Measurements from ENCODE around the gene G6PC1.
"Not testable (repeated sequence)": the region's sequence is repeated elsewhere in the genome, so short reads cannot be mapped to it uniquely, and the experiment has no call there.

Gene G6PC1

GRCh38 chr17:42913522-42913921 is 12.9 kb downstream of the G6PC1 start:
- Histone ChIP-seq H3K79me2 (ENCODE audit: low read length) (no peaks in the 10 kb centered on the region), H3K27me3 (ENCODE audit: low read depth, low read length) (peaks cover 22% of the 10 kb centered on the region), H3K4me2 (ENCODE audit: low read length) (no peak overlapping the region), H2AFZ (ENCODE audit: low read depth, low read length) (no peak overlapping the region), H3K27ac (ENCODE audit: low read length) (no peak overlapping the region), H4K20me1 (ENCODE audit: insufficient read depth, low read length) (no peaks in the 10 kb centered on the region), H3K4me3 (ENCODE audit: low read length) (no peak overlapping the region), H3K36me3 (replicated peaks; ENCODE audit: low read depth, low read length) (no peaks in the 10 kb centered on the region), H3K9me3 (ENCODE audit: insufficient read depth, low read length) (no peaks in the 10 kb centered on the region), H3K4me1 (ENCODE audit: low read length) (no peaks in the 10 kb centered on the region), H3K9ac (ENCODE audit: low read length) (no peak overlapping the region)
- TF ChIP-seq, protein P1, sequence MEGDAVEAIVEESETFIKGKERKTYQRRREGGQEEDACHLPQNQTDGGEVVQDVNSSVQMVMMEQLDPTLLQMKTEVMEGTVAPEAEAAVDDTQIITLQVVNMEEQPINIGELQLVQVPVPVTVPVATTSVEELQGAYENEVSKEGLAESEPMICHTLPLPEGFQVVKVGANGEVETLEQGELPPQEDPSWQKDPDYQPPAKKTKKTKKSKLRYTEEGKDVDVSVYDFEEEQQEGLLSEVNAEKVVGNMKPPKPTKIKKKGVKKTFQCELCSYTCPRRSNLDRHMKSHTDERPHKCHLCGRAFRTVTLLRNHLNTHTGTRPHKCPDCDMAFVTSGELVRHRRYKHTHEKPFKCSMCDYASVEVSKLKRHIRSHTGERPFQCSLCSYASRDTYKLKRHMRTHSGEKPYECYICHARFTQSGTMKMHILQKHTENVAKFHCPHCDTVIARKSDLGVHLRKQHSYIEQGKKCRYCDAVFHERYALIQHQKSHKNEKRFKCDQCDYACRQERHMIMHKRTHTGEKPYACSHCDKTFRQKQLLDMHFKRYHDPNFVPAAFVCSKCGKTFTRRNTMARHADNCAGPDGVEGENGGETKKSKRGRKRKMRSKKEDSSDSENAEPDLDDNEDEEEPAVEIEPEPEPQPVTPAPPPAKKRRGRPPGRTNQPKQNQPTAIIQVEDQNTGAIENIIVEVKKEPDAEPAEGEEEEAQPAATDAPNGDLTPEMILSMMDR (IDR thresholded peaks at IDR 0.05; ENCODE audit: low read depth, low read length): no peak
- TF ChIP-seq EZH2phosphoT487 (IDR thresholded peaks at IDR 0.05; ENCODE audit: low read depth): no peak

DNA sequence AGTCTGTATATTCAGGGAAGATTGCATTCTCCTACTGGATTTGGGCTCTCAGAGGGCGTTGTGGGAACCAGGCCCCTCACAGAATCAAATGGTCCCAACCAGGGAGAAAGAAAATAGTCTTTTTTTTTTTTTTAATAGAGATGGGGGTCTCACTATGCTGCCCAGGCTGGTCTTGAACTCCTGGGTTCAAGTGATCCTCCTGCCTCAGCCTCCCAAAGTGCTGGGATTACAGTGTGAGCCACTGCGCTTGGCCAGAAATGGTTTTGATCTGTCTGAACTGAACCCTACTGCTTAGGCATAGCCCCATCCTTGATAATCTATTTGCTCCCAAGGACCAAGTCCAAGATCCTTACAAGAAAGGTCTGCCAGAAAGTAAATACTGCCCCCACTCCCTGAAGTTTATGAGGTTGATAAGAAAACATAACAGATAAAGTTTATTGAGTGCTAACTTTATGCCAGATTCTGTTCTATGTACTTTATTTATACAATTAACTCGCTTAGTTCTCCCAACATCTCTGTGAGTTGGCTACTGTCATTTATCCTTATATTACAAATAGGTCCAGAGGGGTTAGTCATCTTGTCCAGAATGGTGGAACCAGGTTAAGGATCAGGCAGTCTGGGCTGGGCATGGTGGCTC is 13.5 kb downstream of the G6PC1 start:
- no peaks in the 10 kb centered on the region for H3K9me3 ChIP-seq (ENCODE audit: insufficient read depth, low read length)
- no peak overlapping the region for H2AFZ ChIP-seq (ENCODE audit: low read depth, low read length)
- H3K4me1 ChIP-seq (ENCODE audit: low read length): no peaks in the 10 kb centered on the region
- peaks cover 19% of the 10 kb centered on the region for H3K27me3 ChIP-seq (ENCODE audit: low read depth, low read length)
- H4K20me1 ChIP-seq (ENCODE audit: insufficient read depth, low read length): no peaks in the 10 kb centered on the region
- no peak overlapping the region for H3K27ac ChIP-seq (ENCODE audit: low read length)
- H3K4me3 ChIP-seq (ENCODE audit: low read length): no peak overlapping the region
- TF ChIP-seq, protein P1 (IDR thresholded peaks at IDR 0.05; ENCODE audit: low read depth, low read length): no peak
- TF ChIP-seq EZH2phosphoT487 (IDR thresholded peaks at IDR 0.05; ENCODE audit: low read depth): no peak
- no peak overlapping the region for H3K9ac ChIP-seq (ENCODE audit: low read length)
- no peaks in the 10 kb centered on the region for H3K36me3 ChIP-seq (replicated peaks; ENCODE audit: low read depth, low read length)
- no peak overlapping the region for H3K4me2 ChIP-seq (ENCODE audit: low read length)
- no peaks in the 10 kb centered on the region for H3K79me2 ChIP-seq (ENCODE audit: low read length)

DNA sequence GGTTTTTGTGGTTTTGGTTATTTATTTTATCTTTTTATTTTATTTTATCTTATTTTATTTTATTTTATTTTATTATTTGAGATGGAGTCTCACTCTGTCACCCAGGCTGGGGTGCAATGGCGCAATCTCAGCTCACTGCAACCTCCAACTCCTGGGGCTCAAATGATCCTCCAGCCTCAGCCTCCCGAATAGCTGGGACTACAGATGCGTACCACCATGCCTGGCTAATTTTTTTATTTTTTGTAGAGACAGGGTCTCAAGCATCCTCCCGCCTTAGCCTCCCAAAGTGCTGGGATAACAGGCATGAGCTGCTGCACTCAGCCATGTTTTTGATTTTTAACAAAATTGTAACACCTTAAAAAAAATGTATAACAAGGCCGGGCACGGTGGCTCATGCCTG is 14.7 kb downstream of the G6PC1 start:
- not testable (repeated sequence) for H2AFZ ChIP-seq (ENCODE audit: low read depth, low read length); H3K4me2 ChIP-seq (ENCODE audit: low read length); H3K4me1 ChIP-seq (ENCODE audit: low read length); H3K9ac ChIP-seq (ENCODE audit: low read length); H3K36me3 ChIP-seq (replicated peaks; ENCODE audit: low read depth, low read length); H4K20me1 ChIP-seq (ENCODE audit: insufficient read depth, low read length); H3K4me3 ChIP-seq (ENCODE audit: low read length); H3K27ac ChIP-seq (ENCODE audit: low read length); H3K9me3 ChIP-seq (ENCODE audit: insufficient read depth, low read length); H3K79me2 ChIP-seq (ENCODE audit: low read length)
- H3K27me3 ChIP-seq (ENCODE audit: low read depth, low read length): peaks cover 12% of the 10 kb centered on the region

DNA sequence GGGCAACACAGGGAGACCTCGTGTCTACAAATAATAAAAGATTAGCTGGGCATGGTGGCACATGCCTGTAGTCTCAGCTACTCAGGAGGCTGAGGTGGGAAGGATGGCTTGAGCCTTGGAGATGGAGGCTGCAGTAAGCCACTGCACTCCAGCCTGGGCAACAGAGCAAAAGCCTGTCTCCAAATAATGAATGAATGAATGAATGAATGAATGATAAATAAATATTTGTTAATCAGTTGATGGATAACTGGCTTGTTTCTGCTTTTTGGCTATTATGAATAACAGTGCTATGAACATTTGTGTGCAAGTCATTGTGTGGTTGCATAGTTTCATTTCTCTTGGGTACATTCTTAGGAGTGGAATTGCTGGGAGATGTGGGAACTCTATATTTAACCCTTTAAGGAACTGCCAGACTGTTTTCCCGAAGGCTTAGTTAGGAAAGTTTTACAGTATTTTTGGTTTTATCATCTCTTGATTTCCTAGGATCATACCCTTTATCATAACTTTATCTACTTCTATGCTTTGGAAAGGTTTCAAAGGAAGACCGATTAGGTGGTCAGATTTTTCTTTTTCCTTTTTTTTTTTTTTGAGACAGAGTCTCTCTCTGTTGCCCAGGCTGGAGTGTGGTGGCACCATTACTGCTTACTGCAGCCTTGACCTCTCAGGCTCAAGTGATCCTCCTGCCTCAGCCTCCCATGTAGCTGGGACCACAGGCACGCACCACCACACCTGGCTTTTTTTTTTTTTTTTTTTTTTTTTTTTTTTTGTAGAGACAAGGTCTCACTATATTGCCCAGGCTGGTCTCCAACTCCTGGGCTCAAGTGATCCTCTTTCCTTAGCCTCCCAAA is 16.0 kb downstream of the G6PC1 start:
- H3K9ac ChIP-seq (ENCODE audit: low read length); H4K20me1 ChIP-seq (ENCODE audit: insufficient read depth, low read length); H3K4me1 ChIP-seq (ENCODE audit: low read length); H3K4me2 ChIP-seq (ENCODE audit: low read length); H2AFZ ChIP-seq (ENCODE audit: low read depth, low read length); H3K9me3 ChIP-seq (ENCODE audit: insufficient read depth, low read length); H3K27me3 ChIP-seq (ENCODE audit: low read depth, low read length); H3K4me3 ChIP-seq (ENCODE audit: low read length); H3K79me2 ChIP-seq (ENCODE audit: low read length); H3K27ac ChIP-seq (ENCODE audit: low read length); H3K36me3 ChIP-seq (replicated peaks; ENCODE audit: low read depth, low read length): not testable (repeated sequence)

- Histone ChIP-seq H2AFZ (ENCODE audit: low read depth, low read length) (no peak overlapping the region), H4K20me1 (ENCODE audit: insufficient read depth, low read length) (no peaks in the 10 kb centered on the region), H3K9ac (ENCODE audit: low read length) (no peak overlapping the region), H3K27ac (ENCODE audit: low read length) (no peak overlapping the region), H3K79me2 (ENCODE audit: low read length) (no peaks in the 10 kb centered on the region), H3K36me3 (replicated peaks; ENCODE audit: low read depth, low read length) (no peaks in the 10 kb centered on the region), H3K27me3 (ENCODE audit: low read depth, low read length) (0 out of 2 replicates have a peak, but pooled peaks cover 4% of the 10 kb centered on the region), H3K4me1 (ENCODE audit: low read length) (0 out of 2 replicates have a peak, but pooled peaks cover 4% of the 10 kb centered on the region), H3K4me3 (ENCODE audit: low read length) (no peak overlapping the region), H3K4me2 (ENCODE audit: low read length) (no peak overlapping the region), H3K9me3 (ENCODE audit: insufficient read depth, low read length) (no peaks in the 10 kb centered on the region)
- TF ChIP-seq, protein P1 (IDR thresholded peaks at IDR 0.05; ENCODE audit: low read depth, low read length): no peak
- no peak for TF ChIP-seq EZH2phosphoT487 (IDR thresholded peaks at IDR 0.05; ENCODE audit: low read depth)
Observed at GRCh38 chr17:42917236-42917603, 16.6 kb downstream of the G6PC1 start.

All from OCI-LY3 (cell line).